Fibroblast of pulmonary artery (primary cell): Measurements from ENCODE around the gene DCAF6.
"Not testable (repeated sequence)": the region's sequence is repeated elsewhere in the genome, so short reads cannot be mapped to it uniquely, and the experiment has no call there.

Experiments
- DNase-seq: peaks from one replicate; pipeline ENCODE4 v3.0.0-alpha.2; 2010; ENCODE audit warnings: low read depth
- H3K4me3 ChIP-seq: replicated peaks from 2 replicates; pipeline ENCODE4 v1.5.1; 2011; ENCODE audit warnings: low read depth, mild to moderate bottlenecking, control low read depth, low read length, moderate library complexity
- CTCF ChIP-seq: IDR thresholded peaks from 2 replicates; pipeline ENCODE4 v1.5.1; 2011; ENCODE audit warnings: mild to moderate bottlenecking, control low read depth, low read length, inconsistent platforms; ENCODE audit errors: missing control alignments

Gene DCAF6

GRCh38 chr1:168054117-168054516 is 117.6 kb downstream of the DCAF6 start:
- TF ChIP-seq CTCF = no peak
- no peak overlapping the region for H3K4me3 ChIP-seq
- DNase-seq = no peak

GRCh38 chr1:168056152-168056551 is 119.7 kb downstream of the DCAF6 start:
- not testable (repeated sequence) for H3K4me3 ChIP-seq, DNase-seq

- H3K4me3 ChIP-seq = no peak overlapping the region
- TF ChIP-seq CTCF = no peak
- no peak for DNase-seq
These were observed 120.9 kb downstream of the DCAF6 start for GRCh38 chr1:168057355-168057754.

- H3K4me3 ChIP-seq = no peak overlapping the region
- no peak for TF ChIP-seq CTCF
- DNase-seq = peak; percentile 31
These were observed 121.4 kb downstream of the DCAF6 start for GRCh38 chr1:168057921-168058320.

- no peak for DNase-seq
- H3K4me3 ChIP-seq = no peak overlapping the region
- TF ChIP-seq CTCF = no peak
These were observed 127.7 kb downstream of the DCAF6 start for GRCh38 chr1:168064216-168064615.

GRCh38 chr1:168065506-168065905 is 129.0 kb downstream of the DCAF6 start:
- DNase-seq = no peak
- no peak for TF ChIP-seq CTCF
- H3K4me3 ChIP-seq = no peak overlapping the region

- no peak for DNase-seq
- H3K4me3 ChIP-seq = no peak overlapping the region
- TF ChIP-seq CTCF = peak; percentile 2
These were observed 132.9 kb downstream of the DCAF6 start for GRCh38 chr1:168069384-168069783.

- no peak for TF ChIP-seq CTCF
- H3K4me3 ChIP-seq = no peak overlapping the region
- peak; percentile 27 for DNase-seq
These were observed 143.3 kb downstream of the DCAF6 start for GRCh38 chr1:168079761-168080160.
